ENCODE results near the gene GALNT14. TPM values are rescaled to one million over a fixed set of nuclear protein-coding genes. Genes with fewer than 3 reads are reported as not detected.

GALNT14 gene
- total and polyA plus RNA-seq, 2 donors (not counting 1 experiment from before 2014, with no cell fraction given), result 3.1 to 6.2 TPM

DNA sequence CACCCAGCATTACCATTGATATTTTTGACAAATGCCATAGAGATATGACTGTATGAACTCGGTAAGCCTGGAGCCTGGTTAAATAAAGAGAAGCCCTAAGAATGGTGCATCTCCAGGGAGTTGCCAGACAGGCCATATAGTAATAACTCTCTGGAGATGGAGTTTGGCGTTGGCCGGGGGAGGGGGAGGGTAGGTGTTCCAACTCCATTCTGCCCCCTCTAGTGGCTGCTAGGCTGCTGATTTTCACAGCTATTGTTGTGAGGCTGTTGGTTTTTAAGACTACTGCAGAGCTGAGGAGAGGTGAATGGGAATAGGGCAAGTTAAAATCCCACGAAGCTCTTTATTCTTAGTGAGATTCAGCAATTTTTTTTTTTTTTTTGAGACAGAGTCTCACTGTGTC is 99.9 kb downstream of the GALNT14 start:
- intact Hi-C loops (cut with micrococcal nuclease), result no loop called here
- no peaks in the 10 kb centered on the region for H4K20me1 ChIP-seq (ENCODE audit: control insufficient read depth, insufficient read depth, low read length, poor library complexity, severe bottlenecking)
- H3K4me1 Mint-ChIP-seq, result no peaks in the 10 kb centered on the region
- ATAC-seq (ENCODE audit: low read depth) (no peak), DNase-seq (no peak)
- no peak overlapping the region for H3K9ac ChIP-seq (ENCODE audit: low read length)
- WGBS (ENCODE audit: insufficient coverage), result 93% methylated on average over 3 of the region's 4 CpGs
- H3K9me3 ChIP-seq (ENCODE audit: control extremely low read depth in 1 of 3, control insufficient read depth in 2 of 3, insufficient read depth in 1 of 3, low read length in 2 of 3), result peaks cover 9 to 23% (median 11%) of the 10 kb centered on the region in 3 donors
- H3K4me3 Mint-ChIP-seq, result no peak overlapping the region
- H3K4me3 ChIP-seq (ENCODE audit: control extremely low read depth in 1 of 5, extremely low read depth in 1 of 5, insufficient read depth in 1 of 5, low read depth in 2 of 5, low read length in 4 of 5), result no peak overlapping the region
- peaks cover 11% of the 10 kb centered on the region for H3K9me3 Mint-ChIP-seq (ENCODE audit: insufficient read depth)
- H3K4me2 ChIP-seq (replicated peaks; ENCODE audit: low read depth, low read length, poor library complexity, severe bottlenecking), result no peak overlapping the region
- ChIA-PET POLR2A (no interaction called here), CTCF (no interaction called here)
- H3K79me2 ChIP-seq (ENCODE audit: control insufficient read depth, insufficient read depth, low read length), result no peaks in the 10 kb centered on the region
- no peaks in the 10 kb centered on the region for H3K27me3 Mint-ChIP-seq
- no peaks in the 10 kb centered on the region for H3K36me3 ChIP-seq (replicated peaks in 1 of 2; ENCODE audit: control extremely low read depth in 1 of 2, control insufficient read depth in 1 of 2, extremely low read depth in 1 of 2, insufficient read depth in 2 of 2, low read length in 1 of 2)
- TF ChIP-seq, protein P1, sequence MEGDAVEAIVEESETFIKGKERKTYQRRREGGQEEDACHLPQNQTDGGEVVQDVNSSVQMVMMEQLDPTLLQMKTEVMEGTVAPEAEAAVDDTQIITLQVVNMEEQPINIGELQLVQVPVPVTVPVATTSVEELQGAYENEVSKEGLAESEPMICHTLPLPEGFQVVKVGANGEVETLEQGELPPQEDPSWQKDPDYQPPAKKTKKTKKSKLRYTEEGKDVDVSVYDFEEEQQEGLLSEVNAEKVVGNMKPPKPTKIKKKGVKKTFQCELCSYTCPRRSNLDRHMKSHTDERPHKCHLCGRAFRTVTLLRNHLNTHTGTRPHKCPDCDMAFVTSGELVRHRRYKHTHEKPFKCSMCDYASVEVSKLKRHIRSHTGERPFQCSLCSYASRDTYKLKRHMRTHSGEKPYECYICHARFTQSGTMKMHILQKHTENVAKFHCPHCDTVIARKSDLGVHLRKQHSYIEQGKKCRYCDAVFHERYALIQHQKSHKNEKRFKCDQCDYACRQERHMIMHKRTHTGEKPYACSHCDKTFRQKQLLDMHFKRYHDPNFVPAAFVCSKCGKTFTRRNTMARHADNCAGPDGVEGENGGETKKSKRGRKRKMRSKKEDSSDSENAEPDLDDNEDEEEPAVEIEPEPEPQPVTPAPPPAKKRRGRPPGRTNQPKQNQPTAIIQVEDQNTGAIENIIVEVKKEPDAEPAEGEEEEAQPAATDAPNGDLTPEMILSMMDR (IDR thresholded peaks at IDR 0.05), result no peak
- TF ChIP-seq EZH2 (IDR thresholded peaks at IDR 0.05; ENCODE audit: borderline replicate concordance, insufficient read depth, low read depth, low read length, poor library complexity, severe bottlenecking), result no peak
- H3K27ac Mint-ChIP-seq, result no peak overlapping the region
- H3K4me1 ChIP-seq (ENCODE audit: control insufficient read depth in 2 of 2, insufficient read depth in 2 of 2, low read length in 2 of 2), result no peaks in the 10 kb centered on the region
- H3K27me3 ChIP-seq (replicated peaks in 1 of 4; ENCODE audit: control extremely low read depth in 1 of 4, control insufficient read depth in 3 of 4, insufficient read depth in 4 of 4, low read length in 3 of 4), result no peaks in the 10 kb centered on the region
- no peak overlapping the region for H3K27ac ChIP-seq (ENCODE audit: low read length in 2 of 2)
- no peak overlapping the region for H2AFZ ChIP-seq (ENCODE audit: insufficient read depth, low read depth, low read length, poor library complexity, severe bottlenecking)

- TF ChIP-seq, protein P1 (IDR thresholded peaks at IDR 0.05), result no peak
- TF ChIP-seq EZH2 (IDR thresholded peaks at IDR 0.05; ENCODE audit: borderline replicate concordance, insufficient read depth, low read depth, low read length, poor library complexity, severe bottlenecking), result no peak
- Mint-ChIP-seq H3K4me3 (no peak overlapping the region), H3K27ac (no peak overlapping the region), H3K9me3 (ENCODE audit: insufficient read depth) (peaks cover 11% of the 10 kb centered on the region), H3K4me1 (no peaks in the 10 kb centered on the region), H3K27me3 (no peaks in the 10 kb centered on the region)
- H3K9me3 ChIP-seq (ENCODE audit: control extremely low read depth in 1 of 3, control insufficient read depth in 2 of 3, insufficient read depth in 1 of 3, low read length in 2 of 3), result peaks cover 9 to 23% (median 11%) of the 10 kb centered on the region in 3 donors
- no peak overlapping the region for H3K27ac ChIP-seq (ENCODE audit: low read length in 2 of 2)
- no peak overlapping the region for H3K4me2 ChIP-seq (replicated peaks; ENCODE audit: low read depth, low read length, poor library complexity, severe bottlenecking)
- ATAC-seq (ENCODE audit: low read depth) (no peak), DNase-seq (no peak)
- POLR2A ChIA-PET, result no interaction called here
- CTCF ChIA-PET, result no interaction called here
- intact Hi-C loops (cut with micrococcal nuclease), result no loop called here
- no peak overlapping the region for H3K9ac ChIP-seq (ENCODE audit: low read length)
- no peaks in the 10 kb centered on the region for H4K20me1 ChIP-seq (ENCODE audit: control insufficient read depth, insufficient read depth, low read length, poor library complexity, severe bottlenecking)
- H3K27me3 ChIP-seq (replicated peaks in 1 of 4; ENCODE audit: control extremely low read depth in 1 of 4, control insufficient read depth in 3 of 4, insufficient read depth in 4 of 4, low read length in 3 of 4), result no peaks in the 10 kb centered on the region
- H3K36me3 ChIP-seq (replicated peaks in 1 of 2; ENCODE audit: control extremely low read depth in 1 of 2, control insufficient read depth in 1 of 2, extremely low read depth in 1 of 2, insufficient read depth in 2 of 2, low read length in 1 of 2), result no peaks in the 10 kb centered on the region
- no peak overlapping the region for H2AFZ ChIP-seq (ENCODE audit: insufficient read depth, low read depth, low read length, poor library complexity, severe bottlenecking)
- H3K79me2 ChIP-seq (ENCODE audit: control insufficient read depth, insufficient read depth, low read length), result no peaks in the 10 kb centered on the region
- no peak overlapping the region for H3K4me3 ChIP-seq (ENCODE audit: control extremely low read depth in 1 of 5, extremely low read depth in 1 of 5, insufficient read depth in 1 of 5, low read depth in 2 of 5, low read length in 4 of 5)
- H3K4me1 ChIP-seq (ENCODE audit: control insufficient read depth in 2 of 2, insufficient read depth in 2 of 2, low read length in 2 of 2), result no peaks in the 10 kb centered on the region
These were observed 101.2 kb downstream of the GALNT14 start for GRCh38 chr2:31037058-31037457.

All from B cell (primary cell).